GM19238 (cell line): ENCODE data around the gene RND3.

Experiments used
- DNase-seq: peaks from one replicate; pipeline ENCODE4 v3.0.0; 2011; ENCODE audit warnings: low spot score; ENCODE audit not compliant: insufficient read length

The RND3 gene

GRCh38 chr2:150441784-150442183 is 45.7 kb downstream of the RND3 start:
- no peak for DNase-seq

DNA sequence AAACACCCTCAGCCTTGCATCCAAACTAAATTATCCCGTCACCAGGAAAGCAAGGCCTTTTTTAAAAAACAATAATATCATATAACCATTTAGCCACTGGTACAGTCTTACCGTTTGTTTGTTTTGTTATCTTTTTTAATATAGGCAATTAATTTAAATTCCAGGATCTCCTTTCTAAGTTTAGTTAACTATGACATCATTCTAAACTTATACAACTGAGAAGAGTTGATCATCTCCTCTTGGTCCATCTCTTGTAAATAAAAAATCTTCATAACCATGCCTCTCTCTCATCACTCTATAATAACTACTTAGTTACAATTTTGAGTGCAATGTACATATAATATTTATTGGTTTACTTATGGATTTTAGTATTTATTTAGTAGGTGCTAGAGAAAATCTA is 46.2 kb downstream of the RND3 start:
- DNase-seq: no peak

DNA sequence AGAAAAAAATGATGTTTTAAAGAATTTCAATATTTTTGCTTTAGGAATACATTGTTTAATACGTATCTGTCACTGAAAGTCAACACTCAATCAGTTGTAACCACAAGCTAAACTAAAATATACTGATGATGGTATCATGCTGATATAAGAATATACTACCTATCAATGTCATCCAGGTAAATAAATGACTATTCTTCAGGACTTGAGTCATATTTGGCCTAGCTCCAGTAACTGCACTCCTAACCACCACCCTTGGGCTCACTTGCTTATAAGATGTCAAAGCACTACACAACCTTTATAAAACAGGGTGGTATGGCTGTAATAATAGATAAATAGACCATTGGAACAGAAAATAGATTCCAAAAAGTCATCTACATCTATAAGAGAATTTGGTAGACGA is 48.8 kb downstream of the RND3 start:
- DNase-seq: no peak

- DNase-seq: no peak
These were observed 49.4 kb downstream of the RND3 start for GRCh38 chr2:150438041-150438440.

DNA sequence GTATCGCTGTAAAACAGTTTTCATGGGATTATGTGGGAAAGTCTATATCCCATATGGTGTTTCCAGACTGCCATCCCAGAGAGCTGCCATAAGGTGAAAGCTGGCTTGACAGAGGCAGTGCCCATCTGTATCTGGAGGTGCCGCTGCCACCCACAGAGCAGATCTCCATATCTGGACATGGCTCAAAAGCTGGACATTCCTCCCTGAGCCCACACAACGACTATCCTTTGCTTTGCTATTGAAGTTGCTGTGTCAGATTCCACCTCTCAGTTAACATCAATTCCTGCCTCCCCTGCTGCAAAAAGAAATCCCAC is 55.2 kb downstream of the RND3 start:
- DNase-seq: no peak

DNA sequence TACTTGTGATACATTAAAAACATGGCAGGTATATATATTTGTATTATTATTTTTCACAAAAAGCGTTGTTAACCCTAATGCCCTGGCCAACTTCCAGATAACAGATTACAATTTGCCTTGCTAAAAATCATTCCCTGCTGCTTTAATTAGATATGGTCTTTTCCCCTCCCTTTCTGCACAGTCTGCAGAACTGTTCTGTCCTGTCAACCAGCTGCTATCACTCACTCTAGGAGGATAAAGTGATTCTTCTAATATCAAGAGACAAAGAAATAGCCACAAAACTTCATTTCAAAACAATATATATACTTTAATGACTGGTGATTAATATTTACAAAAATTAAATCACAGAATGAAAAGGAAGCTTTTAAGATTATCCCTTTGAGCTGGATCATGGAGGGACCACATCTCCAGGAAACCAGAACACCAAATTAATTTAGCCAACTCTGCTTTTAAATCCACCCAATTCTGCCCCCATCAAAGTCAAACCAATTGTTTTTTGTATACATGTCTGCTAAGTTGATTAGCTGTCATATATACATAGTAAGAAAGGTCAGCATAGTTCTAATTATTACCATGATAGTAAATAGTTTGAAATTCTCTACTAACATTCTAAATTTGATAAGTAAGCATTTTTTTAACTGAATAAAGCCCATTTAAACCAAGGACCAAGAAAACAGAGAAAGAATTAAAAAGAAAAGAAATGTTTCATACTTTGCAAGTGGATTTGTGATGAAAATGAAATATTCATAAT is 55.7 kb downstream of the RND3 start:
- no peak for DNase-seq

GRCh38 chr2:150429384-150429961 is 58.0 kb downstream of the RND3 start:
- DNase-seq: no peak

GRCh38 chr2:150428641-150429040 is 58.8 kb downstream of the RND3 start:
- no peak for DNase-seq

DNA sequence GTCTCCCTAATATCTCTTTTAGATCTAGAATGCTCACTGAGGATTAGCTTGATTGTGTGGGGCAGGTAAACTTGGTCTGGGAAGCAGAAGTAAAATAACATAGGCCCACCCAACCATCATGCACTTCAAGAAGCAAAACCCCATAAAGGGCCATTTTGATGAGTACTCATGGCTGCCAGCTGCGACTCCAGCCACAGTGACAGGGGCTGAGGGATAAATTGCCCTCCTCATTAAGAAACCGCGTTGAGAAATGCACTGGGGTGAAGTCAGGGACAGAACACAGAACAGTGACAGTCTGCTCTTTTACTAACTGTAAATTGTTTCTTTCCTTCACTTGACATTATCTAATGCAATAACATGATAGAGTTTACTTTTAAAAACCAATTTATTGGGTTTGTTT is 60.2 kb downstream of the RND3 start:
- no peak for DNase-seq

GRCh38 chr2:150426724-150427123 is 60.7 kb downstream of the RND3 start:
- no peak for DNase-seq

- no peak for DNase-seq
These were observed 61.2 kb downstream of the RND3 start for GRCh38 chr2:150426315-150426714.

DNA sequence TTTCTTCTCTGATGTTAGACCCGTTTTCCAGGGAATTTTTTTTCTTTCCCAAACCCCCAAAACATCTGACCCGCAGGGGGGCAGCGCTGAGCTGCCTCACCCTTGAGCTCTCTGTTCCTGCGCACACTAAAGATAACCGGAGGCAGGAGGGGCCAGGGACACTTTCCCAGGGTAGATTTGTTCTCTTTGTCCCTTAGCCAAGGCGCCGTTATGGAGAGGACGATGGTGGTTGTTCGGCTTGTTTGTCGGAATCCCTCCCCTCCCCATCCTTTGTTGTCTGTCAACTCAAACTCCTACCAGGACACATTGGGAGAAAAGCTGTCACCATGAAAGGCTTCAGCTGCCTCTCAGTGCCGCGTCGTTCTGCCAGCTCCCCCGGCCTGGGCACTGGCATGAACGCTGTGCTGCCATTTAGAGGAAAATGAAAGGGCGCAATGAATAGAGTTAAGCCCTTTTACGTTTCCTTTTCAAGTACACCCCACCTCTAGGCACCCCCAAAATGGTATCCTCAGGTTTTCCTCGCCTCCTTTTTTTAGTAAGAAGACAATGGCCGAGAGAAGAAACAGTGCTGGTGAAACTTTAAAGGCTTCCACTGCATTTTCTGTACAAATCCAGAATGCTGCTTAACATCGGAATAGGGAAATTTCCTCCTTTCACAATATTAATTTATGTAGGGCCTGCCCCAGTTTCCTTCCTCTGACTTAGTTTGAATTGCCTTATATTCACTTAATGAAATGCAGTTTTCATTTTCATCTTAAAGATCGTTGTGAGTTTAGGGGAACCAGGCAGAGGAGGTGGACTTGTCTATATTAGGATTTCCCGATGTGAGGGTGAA is 62.1 kb downstream of the RND3 start:
- DNase-seq: no peak

GRCh38 chr2:150424406-150424805 is 63.1 kb downstream of the RND3 start:
- no peak for DNase-seq

- no peak for DNase-seq
These were observed 66.3 kb downstream of the RND3 start for GRCh38 chr2:150421126-150421651.

DNA sequence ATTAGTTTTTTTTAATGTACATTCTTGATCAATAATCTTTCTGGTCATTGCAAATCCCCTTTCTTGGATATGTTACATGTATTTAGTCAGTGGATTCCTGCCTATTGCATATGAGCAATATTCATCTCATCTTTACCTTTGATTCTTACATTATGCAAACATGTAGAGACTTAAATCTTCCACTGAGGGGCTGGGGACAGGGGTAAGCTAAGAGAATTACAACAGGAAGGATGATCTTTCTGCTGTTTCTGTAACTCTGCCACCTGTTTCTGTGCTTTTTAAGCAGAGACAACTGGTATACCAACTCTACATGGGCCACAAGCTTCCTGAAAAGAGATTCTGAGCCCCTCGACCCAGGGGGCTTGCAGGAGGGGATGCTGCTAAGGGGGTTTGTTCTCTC is 68.6 kb downstream of the RND3 start:
- DNase-seq: no peak
